ENCODE measurements around the gene URI1. TPM values are rescaled to one million over a fixed set of nuclear protein-coding genes. Genes with fewer than 3 reads are reported as not detected.

URI1 gene
- total and polyA plus RNA-seq, 2 of the 8 experiments (the other 6 are each of a cell fraction or from before 2014, with no cell fraction given), result 27.7 to 64.3 TPM

DNA sequence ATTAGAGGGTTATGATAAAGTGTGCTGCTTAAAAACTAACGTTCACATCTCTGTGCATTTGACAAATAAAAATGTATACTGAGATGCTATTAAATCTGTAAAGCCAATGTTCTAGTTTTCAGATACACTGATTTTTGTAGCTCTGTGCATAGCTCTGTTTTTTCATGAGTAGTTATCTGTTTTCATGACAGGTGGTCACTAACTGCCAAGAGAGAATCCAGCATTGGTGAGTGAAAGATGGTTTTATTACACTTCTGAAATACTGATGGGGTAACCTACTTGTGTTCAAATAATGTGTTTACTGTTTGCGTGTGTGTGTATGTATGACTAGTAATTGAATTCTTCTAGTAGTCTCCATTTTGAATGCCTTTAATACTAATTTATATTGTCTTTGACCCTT, 29.0 kb downstream of the URI1 start:
- Histone ChIP-seq H3K9me3 (ENCODE audit: insufficient read depth in 2 of 2, low read depth in 1 of 2, low read length in 1 of 2) (no peaks in the 10 kb centered on the region), H3K9ac (replicated peaks in 1 of 4; ENCODE audit: extremely low read depth in 1 of 4, low read depth in 3 of 4, low read length in 3 of 4) (no peak overlapping the region), H3K27me3 (replicated peaks in 1 of 4; ENCODE audit: control insufficient read depth in 3 of 4, extremely low read depth in 1 of 4, insufficient read depth in 3 of 4, low read length in 3 of 4) (no peaks in the 10 kb centered on the region), H3K14ac (ENCODE audit: insufficient read length) (no peak overlapping the region), H2AFZ (ENCODE audit: low read length) (no peak overlapping the region), H3K4me3 (ENCODE audit: extremely low read depth in 1 of 4, insufficient read depth in 2 of 4, low read depth in 3 of 4, low read length in 4 of 4) (no peak overlapping the region), H3K79me2 (ENCODE audit: control insufficient read depth in 1 of 2, insufficient read depth in 2 of 2, low read length in 2 of 2) (peaks cover 0 to 98% of the 10 kb centered on the region in 2 experiments; a peak in 3 of 4 replicates), H3K79me1 (ENCODE audit: low read depth, low read length) (no peaks in the 10 kb centered on the region; the same call in 1 of the 2 replicates), H3K4me2 (ENCODE audit: insufficient read depth in 1 of 2, low read depth in 2 of 2, low read length in 2 of 2) (no peak overlapping the region), H3K18ac (ENCODE audit: extremely low read depth, low read length) (no peak overlapping the region), H2BK5ac (ENCODE audit: low read depth, low read length) (no peak overlapping the region), H4K20me1 (replicated peaks in 1 of 2; ENCODE audit: control insufficient read depth in 1 of 2, insufficient read depth in 2 of 2, low read length in 2 of 2) (peaks cover 7 to 10% of the 10 kb centered on the region in 2 experiments), H3K4ac (replicated peaks; ENCODE audit: insufficient read length, low read depth, low read length) (no peak overlapping the region), H2BK12ac (ENCODE audit: low read depth, low read length) (no peak overlapping the region), H2BK20ac (ENCODE audit: low read length) (no peak overlapping the region), H3K23me2 (ENCODE audit: low read depth, low read length) (no peaks in the 10 kb centered on the region), H2BK120ac (replicated peaks; ENCODE audit: low read depth, low read length) (no peak overlapping the region), H4K5ac (ENCODE audit: insufficient read length, low read depth, low read length) (no peak overlapping the region), H3K23ac (ENCODE audit: insufficient read length) (no peak overlapping the region), H3K4me1 (replicated peaks in 1 of 4; ENCODE audit: control insufficient read depth in 3 of 4, insufficient read depth in 4 of 4, low read length in 3 of 4) (no peaks in the 10 kb centered on the region; a peak in 1 of 7 replicates), H3K36me3 (ENCODE audit: control insufficient read depth in 2 of 4, insufficient read depth in 4 of 4, low read length in 3 of 4) (no peaks in the 10 kb centered on the region), H4K91ac (replicated peaks; ENCODE audit: insufficient read length, low read length) (no peak overlapping the region), H3K27ac (ENCODE audit: low read depth, low read length) (no peak overlapping the region), H3K56ac (replicated peaks; ENCODE audit: insufficient read length, low read depth, low read length) (no peak overlapping the region), H2AK5ac (ENCODE audit: low read depth, low read length) (no peak overlapping the region), H4K8ac (ENCODE audit: extremely low read depth, insufficient read depth, low read length) (no peak overlapping the region), H2BK15ac (ENCODE audit: low read length) (no peak overlapping the region)
- TF ChIP-seq GTF2F1 (IDR thresholded peaks at IDR 0.05; ENCODE audit: borderline replicate concordance, low read depth, low read length) (no peak), EP300 (IDR thresholded peaks at IDR 0.05; ENCODE audit: borderline replicate concordance in 1 of 2, low read depth in 2 of 2, low read length in 2 of 2) (no peak), POLR2AphosphoS5 (IDR thresholded peaks at IDR 0.05; ENCODE audit: low read depth, low read length) (no peak)
- WGBS, 2 experiments (ENCODE audit: extremely low coverage in 1 of 2, insufficient coverage in 1 of 2, insufficient read length in 1 of 2, insufficient replicate concordance in 2 of 2, low coverage in 1 of 2, low lambda C conversion rate in 2 of 2, missing lambda C conversion rate in 1 of 2), result 90% methylated on average over 2 of the region's 2 CpGs; no CpG with 5 or more reads in 1 of the 2 experiments
- POLR2A ChIA-PET (ENCODE audit: partially characterized antibody), result no interaction called here
- DNase-seq (ENCODE audit: low read depth in 1 of 2, low spot score in 2 of 2), result no peak
- CTCF ChIA-PET (ENCODE audit: partially characterized antibody), result interaction anchor here (0.7 kb wide), 1 partner anchor 17 kb away, joined by 4 read pairs; no protein-coding TSS in a partner anchor
- no peak for FAIRE-seq

Measured in H1 (cell line).